Left lung (tissue), 10 donors: Measurements from ENCODE around the gene SNRPF. TPM values are rescaled to one million over a fixed set of nuclear protein-coding genes. Genes with fewer than 3 reads are reported as not detected.

Experiments
- ATAC-seq: fragments of 200-7000 bp; cut with Tn5 transposase; one replicate; pipeline ENCODE4 v1.9.1; 2020; ENCODE audit warnings: moderate library complexity
- DNase-seq, 4 donors: peaks; one replicate each; pipeline ENCODE4 v3.0.0-alpha.2; 2013 to 2020
- H3K27ac ChIP-seq, 2 donors: fragments of 200-600 bp; sonication (generic) in 1 of 2; one replicate each; pipeline versions ENCODE4 v1.5.0 to v1.8.0; 2020 to 2021
- H3K27me3 ChIP-seq, 2 donors: fragments of 200-600 bp; sonication (generic) in 1 of 2; one replicate each; pipeline versions ENCODE4 v1.5.0 to v1.8.0; 2020 to 2021
- H3K36me3 ChIP-seq, 2 donors: fragments of 200-600 bp; sonication (generic) in 1 of 2; one replicate each; pipeline versions ENCODE4 v1.5.0 to v1.8.0; 2020 to 2021
- H3K4me1 ChIP-seq, 2 donors: fragments of 200-600 bp; one replicate each; pipeline ENCODE4 v1.8.0; 2021
- H3K4me3 ChIP-seq, 2 donors: fragments of 200-600 bp; sonication (generic) in 1 of 2; one replicate each; pipeline versions ENCODE4 v1.5.0 to v1.8.0; 2020 to 2021; ENCODE audit warnings: mild to moderate bottlenecking in 1 of 2
- H3K9me3 ChIP-seq, 2 donors: fragments of 200-600 bp; sonication (generic) in 1 of 2; one replicate each; pipeline versions ENCODE4 v1.5.0 to v1.8.0; 2020 to 2021
- CTCF ChIP-seq, 2 donors: fragments of 200-600 bp; sonication (generic) in 1 of 2; IDR thresholded peaks; one replicate each; pipeline versions ENCODE4 v1.5.0 to v1.8.0; 2021; ENCODE audit warnings: antibody characterized with exemption in 2 of 2
- intact Hi-C, 2 donors: fragments of 100-400 bp; cut with DNase I; formaldehyde crosslinking; loops; one replicate each; pipeline versions ENCODE4 v1.11.2 to v1.14.2; 2022
- polyA plus RNA-seq, 6 donors: library from polyadenylated mRNA; unstranded; fragments of 120-200 nt; gene quantifications; one replicate each; pipeline ENCODE4 v1.2.1, GENCODE V29; 2013; ENCODE audit not compliant: insufficient read length in 6 of 6
- total RNA-seq, 2 donors: library from RNA; stranded (reverse); fragmentation: NEBNext Ultra II Directional; extraction: Animal tissue kit (Norgen Biotek cat#: 25700); gene quantifications; one replicate each; pipeline ENCODE4 v1.2.1, GENCODE V29; 2021
- donor health status: DM: no; HTN: yes; CAD: no.
- donor health status: DM: no; HTN: no; CAD: no.

Gene SNRPF
- total and polyA plus RNA-seq, 8 donors = 16.4 to 94.5 (median 86.1) TPM

- no peaks in the 10 kb centered on the region for H3K4me1 ChIP-seq
- no peak overlapping the region for H3K27ac ChIP-seq
- no peaks in the 10 kb centered on the region for H3K27me3 ChIP-seq
- DNase-seq (peak in 1 of 4 donors; percentile 24), ATAC-seq (peak; percentile 82)
- no peaks in the 10 kb centered on the region for H3K9me3 ChIP-seq
- intact Hi-C loops = loop anchor here in 1 of 2 donors (2.0 kb wide), 1 partner anchor 231 kb away; no protein-coding TSS in a partner anchor
- H3K4me3 ChIP-seq = no peak overlapping the region
- no peaks in the 10 kb centered on the region for H3K36me3 ChIP-seq
- TF ChIP-seq CTCF (IDR thresholded peaks at IDR 0.05) = peak; percentile 46 to 59
Measured at GRCh38 chr12:95815632-95816212, 43.0 kb upstream of the SNRPF start.

DNA sequence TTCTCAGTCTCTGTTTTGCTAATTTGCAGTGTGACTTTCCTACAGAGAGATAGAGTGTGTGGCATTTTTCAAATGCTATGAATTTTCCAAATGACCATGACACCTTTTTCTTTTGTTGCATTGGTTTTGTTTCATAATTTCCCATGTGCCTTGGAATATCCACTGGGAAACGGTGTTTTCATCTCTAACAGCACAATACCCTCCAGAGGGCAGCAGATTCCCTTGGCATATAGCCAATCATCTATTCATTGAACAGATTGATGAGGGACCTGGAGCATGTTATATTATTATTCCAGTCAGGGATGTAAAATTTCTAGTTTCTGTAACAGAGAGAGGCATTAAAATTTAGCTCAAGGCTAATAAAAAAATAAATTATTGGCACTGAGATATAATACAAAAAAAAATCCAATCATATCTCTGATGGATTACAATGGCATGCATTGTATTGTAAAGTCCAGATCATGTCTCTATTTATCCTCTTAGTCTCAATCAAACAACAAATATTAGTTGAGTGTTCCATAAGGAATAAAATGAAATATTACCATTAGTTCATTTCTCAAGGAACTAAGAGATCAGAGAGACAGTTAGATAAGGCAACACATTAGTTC lies 38.6 kb upstream of the SNRPF start:
- peak in 2 of 4 donors; percentile 25 to 32 for DNase-seq
- Histone ChIP-seq H3K4me1 (no peaks in the 10 kb centered on the region), H3K4me3 (no peak overlapping the region), H3K27ac (no peak overlapping the region), H3K36me3 (no peaks in the 10 kb centered on the region), H3K9me3 (no peaks in the 10 kb centered on the region), H3K27me3 (no peaks in the 10 kb centered on the region)
- peak; percentile 37 to 41 for TF ChIP-seq CTCF (IDR thresholded peaks at IDR 0.05)
- intact Hi-C loops = no loop called here
- ATAC-seq = peak; percentile 69

DNA sequence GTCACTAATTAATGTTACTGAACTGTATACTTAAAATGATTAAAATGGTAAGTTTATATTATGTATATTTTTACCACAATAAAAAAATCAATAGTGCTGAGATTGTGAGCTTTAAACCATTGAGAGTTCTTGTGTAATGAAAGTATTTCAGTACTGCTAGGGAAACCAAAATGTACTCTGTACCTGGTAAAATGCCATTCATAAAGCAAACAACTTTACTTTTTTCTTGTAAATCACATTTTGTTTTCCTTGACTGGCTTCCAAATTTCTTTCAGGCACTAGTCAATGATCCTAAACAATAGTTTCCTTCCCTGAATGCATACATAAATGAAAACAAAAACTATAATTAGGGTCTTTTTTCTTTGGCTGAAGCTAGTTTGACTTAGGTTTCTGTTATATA lies 29.4 kb upstream of the SNRPF start:
- ATAC-seq = peak; percentile 80
- peak overlapping the region; percentile 6 to 51 for H3K27ac ChIP-seq

DNA sequence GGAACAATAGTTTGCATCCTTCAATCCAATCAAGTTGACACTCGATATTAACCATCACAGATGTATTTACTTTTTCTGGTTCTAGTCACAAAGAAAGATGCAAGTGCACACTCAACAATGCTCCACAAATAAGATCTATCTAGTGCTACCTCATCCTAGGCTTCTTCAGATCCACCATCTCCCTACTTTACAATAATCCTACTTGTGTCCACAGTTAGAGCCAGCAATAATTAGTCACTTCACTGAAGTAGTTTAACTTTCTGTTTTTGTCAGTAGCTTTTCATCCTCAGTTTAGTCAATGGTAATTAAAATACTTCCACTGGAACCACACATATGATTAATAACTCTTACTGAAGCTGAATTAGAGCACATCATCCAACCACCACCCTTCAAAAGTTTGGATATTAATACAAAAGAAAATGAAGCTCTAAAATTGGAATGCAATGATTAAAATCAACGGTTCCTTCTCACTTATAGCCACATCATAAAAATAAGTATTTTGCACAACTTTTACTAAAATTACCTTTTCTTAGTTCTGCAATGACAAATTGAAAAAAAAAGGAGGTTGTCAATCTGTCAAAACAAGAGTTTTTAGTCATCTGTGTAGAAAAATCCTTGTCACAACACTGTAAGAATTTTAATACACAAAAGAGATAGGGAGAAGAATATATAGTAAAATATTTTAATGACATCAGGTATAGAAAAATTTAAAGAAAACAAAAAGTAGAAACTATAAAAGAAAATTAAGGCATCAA lies 28.2 kb upstream of the SNRPF start:
- Histone ChIP-seq H3K36me3 (no peaks in the 10 kb centered on the region), H3K27me3 (no peaks in the 10 kb centered on the region), H3K4me3 (no peak overlapping the region), H3K4me1 (no peaks in the 10 kb centered on the region), H3K27ac (peak overlapping the region in 1 of 2 donors; percentile 51), H3K9me3 (no peaks in the 10 kb centered on the region)
- no peak for TF ChIP-seq CTCF (IDR thresholded peaks at IDR 0.05)
- intact Hi-C loops = no loop called here
- ATAC-seq (peak; percentile 55), DNase-seq (no peak)

More for the DNA sequence above, 29.4 kb upstream of the SNRPF start:
- no peaks in the 10 kb centered on the region for H3K36me3 ChIP-seq
- H3K27me3 ChIP-seq = no peaks in the 10 kb centered on the region
- intact Hi-C loops = no loop called here
- H3K9me3 ChIP-seq = no peaks in the 10 kb centered on the region
- H3K4me3 ChIP-seq = no peak overlapping the region
- no peak for TF ChIP-seq CTCF (IDR thresholded peaks at IDR 0.05)
- peak in 1 of 4 donors; percentile 29 for DNase-seq
- H3K4me1 ChIP-seq = no peaks in the 10 kb centered on the region

DNA sequence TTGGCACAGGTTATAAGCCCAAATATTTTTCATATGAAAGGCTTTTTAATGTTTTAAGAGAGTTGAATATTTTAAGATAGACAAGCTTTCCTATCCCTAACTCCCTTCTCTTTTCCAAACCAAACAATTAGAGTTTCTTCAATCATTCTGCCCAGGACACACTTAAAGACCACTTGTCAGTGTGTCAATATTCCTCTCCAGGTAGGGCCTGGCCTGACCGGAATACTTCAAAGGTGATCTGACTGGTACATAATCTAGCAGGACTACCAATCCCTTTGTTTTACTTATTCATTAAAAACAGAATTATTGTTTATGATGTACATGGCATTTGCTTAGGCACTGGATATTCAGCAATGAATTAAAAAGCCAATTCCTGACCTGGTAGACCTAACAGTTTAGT lies 24.2 kb upstream of the SNRPF start:
- H3K9me3 ChIP-seq = no peaks in the 10 kb centered on the region
- DNase-seq (no peak), ATAC-seq (peak; percentile 17)
- no peak overlapping the region for H3K4me3 ChIP-seq
- peaks cover 0 to 7% of the 10 kb centered on the region in 2 donors for H3K27me3 ChIP-seq
- no peaks in the 10 kb centered on the region for H3K36me3 ChIP-seq
- peak overlapping the region in 1 of 2 donors; percentile 30 for H3K27ac ChIP-seq
- intact Hi-C loops = no loop called here
- H3K4me1 ChIP-seq = peaks cover 4 to 9% of the 10 kb centered on the region in 2 donors
- no peak for TF ChIP-seq CTCF (IDR thresholded peaks at IDR 0.05)
